Measurements from ENCODE around the gene PKP3. TPM values are rescaled to one million over a fixed set of nuclear protein-coding genes. Genes with fewer than 3 reads are reported as not detected.
"Not testable (repeated sequence)": the region's sequence is repeated elsewhere in the genome, so short reads cannot be mapped to it uniquely, and the experiment has no call there.

The PKP3 gene
- total RNA-seq, 1 donor from 2014 or later, result not detected

DNA sequence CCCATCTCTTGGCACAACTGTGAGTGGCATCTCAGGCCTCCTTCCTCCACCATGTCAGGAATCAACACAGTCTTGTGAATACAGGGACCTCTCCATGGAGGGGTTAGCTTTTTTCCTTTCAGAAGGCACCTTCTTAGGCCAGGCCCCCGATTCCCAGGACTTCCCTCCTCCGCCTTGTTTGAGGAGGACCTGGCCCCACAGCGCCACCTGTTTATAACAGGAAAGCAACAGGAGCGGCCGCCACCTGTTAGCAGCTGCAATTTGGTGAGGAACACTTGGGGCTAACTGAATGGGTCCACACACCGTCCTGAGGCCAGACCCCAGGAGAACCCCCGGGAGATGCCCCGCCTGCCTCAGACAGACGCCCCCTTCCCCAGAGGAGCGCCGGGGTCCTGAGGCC, 3.8 kb upstream of the PKP3 start:
- Mint-ChIP-seq H3K36me3 (ENCODE audit: low read depth) (no peaks in the 10 kb centered on the region), H3K27ac (no peak overlapping the region), H3K4me3 (no peak overlapping the region), H3K4me1 (ENCODE audit: low read depth) (no peaks in the 10 kb centered on the region), H3K9me3 (peaks cover 8% of the 10 kb centered on the region), H3K27me3 (ENCODE audit: insufficient read depth) (peaks cover 8% of the 10 kb centered on the region)
- no peak for DNase-seq (ENCODE audit: low spot score)
- intact Hi-C loops (cut with micrococcal nuclease), result no loop called here

DNA sequence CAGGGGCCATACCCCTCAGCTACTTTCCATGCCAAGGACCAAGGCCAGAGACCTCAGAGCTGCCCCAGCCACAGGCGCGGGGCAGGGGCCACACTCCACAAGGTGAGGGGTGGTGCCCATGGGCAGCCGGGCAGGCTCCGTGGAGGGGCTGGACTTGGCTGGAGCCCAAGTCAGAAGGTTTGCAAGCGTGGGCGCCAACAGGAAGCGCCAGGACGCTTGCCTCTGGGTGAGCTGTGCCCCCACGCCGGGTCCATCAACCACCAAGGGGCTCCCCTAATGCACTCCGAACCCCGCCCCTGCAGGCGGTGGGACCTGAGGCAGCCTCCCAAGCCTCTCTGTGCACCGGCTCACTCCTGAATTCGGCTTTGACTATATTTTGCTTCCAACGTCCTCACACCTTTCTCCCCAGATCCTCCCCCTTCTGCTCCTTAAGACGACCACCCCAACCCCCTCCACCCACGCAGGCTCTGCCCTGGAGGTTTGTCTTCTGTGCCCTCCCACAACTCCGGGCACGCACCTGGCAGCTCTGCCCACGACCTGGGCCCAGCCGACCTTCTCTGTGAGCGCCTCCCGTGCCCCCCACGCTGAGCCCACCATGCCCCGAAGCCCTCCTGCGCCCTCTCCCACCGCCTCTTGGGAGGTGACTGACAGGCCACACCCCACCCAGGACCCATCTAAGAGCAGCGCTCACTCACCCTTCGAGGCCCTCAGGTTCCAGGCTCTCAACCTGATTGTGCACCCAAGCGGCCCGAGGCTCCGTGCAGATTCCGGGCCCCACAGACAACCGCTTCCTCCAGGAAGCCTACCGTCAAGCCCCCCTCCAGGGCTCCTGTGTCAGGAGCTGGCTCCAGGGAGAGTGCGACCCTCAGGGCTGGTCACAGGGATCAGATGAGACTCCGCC, 2.6 kb upstream of the PKP3 start:
- intact Hi-C loops (cut with micrococcal nuclease), result no loop called here
- no peak overlapping the region for H3K27ac Mint-ChIP-seq
- H3K4me1 Mint-ChIP-seq (ENCODE audit: low read depth), result no peaks in the 10 kb centered on the region
- peaks cover 8% of the 10 kb centered on the region for H3K9me3 Mint-ChIP-seq
- H3K4me3 Mint-ChIP-seq, result no peak overlapping the region
- DNase-seq (ENCODE audit: low spot score), result no peak
- H3K27me3 Mint-ChIP-seq (ENCODE audit: insufficient read depth), result peaks cover 8% of the 10 kb centered on the region
- H3K36me3 Mint-ChIP-seq (ENCODE audit: low read depth), result no peaks in the 10 kb centered on the region

DNA sequence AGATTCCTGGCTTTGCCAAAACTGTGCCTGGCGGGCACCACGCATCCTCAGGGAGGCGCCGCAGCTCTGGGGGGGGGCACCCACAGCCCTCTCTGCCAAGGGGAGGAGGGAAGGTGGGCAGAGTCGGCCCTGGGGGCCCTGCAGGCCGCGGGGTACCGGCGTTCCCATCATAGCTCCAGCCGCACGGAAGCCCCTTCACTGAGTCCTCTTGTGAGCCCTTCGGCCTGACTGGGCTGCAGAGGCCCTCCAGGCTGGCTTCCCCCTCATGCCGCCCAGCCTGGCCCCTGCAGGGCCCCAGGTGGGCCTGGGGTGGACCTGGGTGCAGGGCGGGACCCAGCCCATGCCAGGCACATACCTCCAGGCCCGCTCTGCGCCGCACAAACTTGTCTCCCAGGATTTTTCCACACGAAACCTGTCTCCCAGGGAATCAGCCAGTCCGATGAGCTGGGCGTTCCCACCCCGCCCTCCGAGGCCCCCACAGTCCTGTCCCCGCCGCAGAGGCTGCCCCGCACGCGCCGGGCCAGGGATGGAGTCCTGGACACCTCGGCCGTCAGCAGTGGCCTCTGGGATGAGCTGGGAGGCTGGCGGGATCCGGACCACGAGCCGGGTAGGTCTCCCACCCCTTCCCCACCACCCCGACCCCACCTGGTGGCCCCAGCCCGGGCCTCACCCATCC, 1.8 kb upstream of the PKP3 start:
- intact Hi-C loops (cut with micrococcal nuclease), result no loop called here
- H3K4me1 Mint-ChIP-seq (ENCODE audit: low read depth), result no peaks in the 10 kb centered on the region
- H3K4me3 Mint-ChIP-seq, result no peak overlapping the region
- peaks cover under 1% of the 10 kb centered on the region for H3K9me3 Mint-ChIP-seq
- H3K27ac Mint-ChIP-seq, result no peak overlapping the region
- DNase-seq (ENCODE audit: low spot score), result no peak
- H3K27me3 Mint-ChIP-seq (ENCODE audit: insufficient read depth), result peaks cover 6% of the 10 kb centered on the region
- no peaks in the 10 kb centered on the region for H3K36me3 Mint-ChIP-seq (ENCODE audit: low read depth)

DNA sequence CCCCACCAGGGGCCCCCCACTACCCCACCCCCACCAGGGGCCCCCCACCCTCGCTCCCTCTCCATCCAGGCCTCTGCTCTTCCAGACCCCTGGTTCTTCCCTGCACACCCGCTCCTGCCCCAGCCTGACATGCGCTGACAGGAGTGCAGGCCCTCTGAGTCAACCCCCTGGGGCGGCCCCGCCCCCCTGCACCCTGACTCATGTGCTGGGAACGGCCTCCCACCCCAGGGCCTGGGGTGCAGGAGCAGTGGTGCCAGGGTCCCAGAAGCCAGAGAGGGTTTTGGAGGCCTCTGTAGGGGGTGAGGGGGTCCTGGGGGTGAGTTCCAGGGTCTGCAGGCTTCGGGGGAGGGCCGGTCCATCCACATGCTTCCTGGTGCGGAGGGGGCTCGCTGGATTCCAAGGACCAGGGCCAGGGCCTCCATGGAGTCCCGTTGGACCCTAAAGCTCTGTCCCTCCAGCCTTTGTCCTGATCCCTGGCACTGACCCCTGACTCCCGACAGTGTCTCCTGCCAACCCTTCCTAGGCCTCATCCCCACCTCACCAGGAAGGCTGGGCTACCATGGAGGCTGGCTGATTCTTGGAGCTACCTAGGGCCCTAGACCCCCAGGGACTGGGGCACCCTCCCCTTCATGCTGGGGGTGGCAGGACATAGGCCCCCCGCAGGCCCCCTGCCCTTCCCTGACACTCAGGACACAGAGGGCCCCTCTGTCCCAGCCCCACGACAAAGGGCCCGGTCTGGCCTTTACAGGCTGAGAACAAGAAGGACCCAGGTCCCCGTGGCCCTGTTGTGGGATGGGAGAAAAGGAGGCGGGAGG, 583 bp upstream of the PKP3 start:
- Mint-ChIP-seq H3K9me3 (no peaks in the 10 kb centered on the region), H3K4me1 (ENCODE audit: low read depth) (no peaks in the 10 kb centered on the region), H3K27ac (no peak overlapping the region), H3K4me3 (no peak overlapping the region), H3K36me3 (ENCODE audit: low read depth) (no peaks in the 10 kb centered on the region), H3K27me3 (ENCODE audit: insufficient read depth) (peaks cover 2% of the 10 kb centered on the region)
- DNase-seq (ENCODE audit: low spot score), result no peak
- intact Hi-C loops (cut with micrococcal nuclease), result no loop called here

DNA sequence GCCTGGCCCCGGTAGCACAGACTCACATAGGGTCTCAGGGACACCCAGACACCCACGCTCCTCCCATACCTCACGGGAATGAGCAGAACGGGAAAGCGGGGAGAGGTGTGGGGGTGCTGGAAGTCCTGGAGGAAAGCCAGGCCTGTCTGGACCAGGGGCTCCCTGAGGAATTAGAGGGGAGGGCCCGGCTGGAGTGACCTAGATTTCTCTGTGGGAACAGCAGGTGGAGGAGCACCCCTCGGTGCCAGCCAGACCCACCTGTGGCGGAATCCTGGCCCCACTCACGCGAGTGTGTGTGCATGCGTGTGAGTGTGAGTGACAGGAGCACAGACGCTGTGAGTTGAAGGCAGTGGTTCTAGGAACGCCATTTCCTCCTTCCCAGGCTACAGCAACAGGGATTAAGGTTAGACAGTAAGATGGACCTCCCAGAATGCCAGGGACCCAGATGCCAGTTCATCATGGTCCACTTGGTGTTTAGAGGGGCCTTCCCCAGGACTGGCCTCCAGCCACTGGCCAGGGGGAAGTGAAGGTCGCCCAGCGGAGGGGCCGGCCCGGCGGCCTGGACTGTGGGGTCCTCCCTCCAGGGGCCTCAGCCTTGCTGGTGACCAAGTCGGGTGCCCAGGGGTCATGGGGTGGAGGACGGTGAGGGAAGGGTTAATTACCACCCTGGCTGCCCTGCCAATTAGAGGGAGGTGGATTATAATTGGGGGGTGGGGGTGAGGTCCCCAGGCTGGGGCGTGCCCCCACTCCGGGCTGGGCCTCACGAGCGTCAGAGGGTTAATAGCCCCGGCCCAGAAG, 1.0 kb downstream of the PKP3 start:
- Mint-ChIP-seq H3K4me3 (no peak overlapping the region), H3K27ac (no peak overlapping the region)

DNA sequence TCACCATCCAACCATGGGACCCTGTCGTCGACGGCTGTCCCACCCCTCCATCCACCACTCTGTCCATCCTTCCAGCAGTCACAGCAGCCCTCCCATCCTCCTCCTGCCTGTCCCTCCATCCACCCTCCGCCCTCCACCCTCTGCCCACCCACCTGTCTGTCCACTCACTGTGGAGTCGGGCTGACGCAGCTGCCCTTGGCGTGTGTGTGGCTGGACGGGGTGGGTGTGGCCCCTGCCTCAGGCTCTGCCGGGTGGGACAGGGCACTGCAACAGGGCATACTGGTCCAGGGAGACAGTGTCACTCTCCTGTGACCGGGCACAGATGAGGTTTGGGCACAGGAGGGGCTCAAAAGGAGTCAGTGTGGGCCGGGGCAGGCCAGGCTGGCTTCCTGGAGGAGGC, 1.9 kb downstream of the PKP3 start:
- no peak overlapping the region for H3K4me3 Mint-ChIP-seq
- intact Hi-C loops (cut with micrococcal nuclease), result loop anchor here (2.0 kb wide), 1 partner anchor 91 kb away; no protein-coding TSS in a partner anchor
- no peaks in the 10 kb centered on the region for H3K36me3 Mint-ChIP-seq (ENCODE audit: low read depth)

More for the DNA sequence above, 1.0 kb downstream of the PKP3 start:
- H3K36me3 Mint-ChIP-seq (ENCODE audit: low read depth), result no peaks in the 10 kb centered on the region
- H3K4me1 Mint-ChIP-seq (ENCODE audit: low read depth), result no peaks in the 10 kb centered on the region
- H3K9me3 Mint-ChIP-seq, result no peaks in the 10 kb centered on the region
- peaks cover 8% of the 10 kb centered on the region for H3K27me3 Mint-ChIP-seq (ENCODE audit: insufficient read depth)
- intact Hi-C loops (cut with micrococcal nuclease), result no loop called here
- no peak for DNase-seq (ENCODE audit: low spot score)

DNA sequence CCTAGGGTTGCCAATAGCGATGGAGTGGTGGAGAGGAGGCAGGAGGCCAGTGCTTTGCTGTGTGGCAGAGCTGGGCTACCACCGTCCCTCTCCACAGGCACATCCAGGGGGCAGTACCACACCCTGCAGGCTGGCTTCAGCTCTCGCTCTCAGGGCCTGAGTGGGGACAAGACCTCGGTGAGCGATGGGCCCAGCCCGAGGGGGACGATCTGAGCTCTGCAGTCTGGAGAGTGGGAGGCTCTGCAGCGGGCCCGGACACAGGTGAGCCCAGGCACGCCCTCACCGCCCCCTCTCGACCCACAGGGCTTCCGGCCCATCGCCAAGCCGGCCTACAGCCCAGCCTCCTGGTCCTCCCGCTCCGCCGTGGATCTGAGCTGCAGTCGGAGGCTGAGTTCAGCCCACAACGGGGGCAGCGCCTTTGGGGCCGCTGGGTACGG, 2.5 kb downstream of the PKP3 start:
- H3K9me3 Mint-ChIP-seq, result no peaks in the 10 kb centered on the region
- intact Hi-C loops (cut with micrococcal nuclease), result loop anchor here (2.0 kb wide), 1 partner anchor 92 kb away; no protein-coding TSS in a partner anchor
- no peaks in the 10 kb centered on the region for H3K4me1 Mint-ChIP-seq (ENCODE audit: low read depth)
- no peak overlapping the region for H3K4me3 Mint-ChIP-seq
- H3K36me3 Mint-ChIP-seq (ENCODE audit: low read depth), result no peaks in the 10 kb centered on the region
- peaks cover 8% of the 10 kb centered on the region for H3K27me3 Mint-ChIP-seq (ENCODE audit: insufficient read depth)
- DNase-seq (ENCODE audit: low spot score), result no peak
- H3K27ac Mint-ChIP-seq, result no peak overlapping the region

More for the DNA sequence above, 1.9 kb downstream of the PKP3 start:
- Mint-ChIP-seq H3K9me3 (no peaks in the 10 kb centered on the region), H3K4me1 (ENCODE audit: low read depth) (no peaks in the 10 kb centered on the region), H3K27me3 (ENCODE audit: insufficient read depth) (peaks cover 8% of the 10 kb centered on the region), H3K27ac (no peak overlapping the region)
- DNase-seq (ENCODE audit: low spot score), result no peak

DNA sequence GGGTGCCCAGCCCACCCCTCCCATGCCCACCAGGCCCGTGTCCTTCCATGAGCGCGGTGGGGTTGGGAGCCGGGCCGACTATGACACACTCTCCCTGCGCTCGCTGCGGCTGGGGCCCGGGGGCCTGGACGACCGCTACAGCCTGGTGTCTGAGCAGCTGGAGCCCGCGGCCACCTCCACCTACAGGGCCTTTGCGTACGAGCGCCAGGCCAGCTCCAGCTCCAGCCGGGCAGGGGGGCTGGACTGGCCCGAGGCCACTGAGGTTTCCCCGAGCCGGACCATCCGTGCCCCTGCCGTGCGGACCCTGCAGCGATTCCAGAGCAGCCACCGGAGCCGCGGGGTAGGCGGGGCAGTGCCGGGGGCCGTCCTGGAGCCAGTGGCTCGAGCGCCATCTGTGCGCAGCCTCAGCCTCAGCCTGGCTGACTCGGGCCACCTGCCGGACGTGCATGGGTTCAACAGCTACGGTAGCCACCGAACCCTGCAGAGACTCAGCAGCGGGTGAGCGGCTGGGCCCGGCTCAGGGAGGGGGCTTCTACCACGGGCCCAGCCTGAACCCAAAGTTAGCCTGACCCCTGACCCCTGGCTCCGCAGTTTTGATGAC, 3.0 kb downstream of the PKP3 start:
- Mint-ChIP-seq H3K4me1 (ENCODE audit: low read depth) (no peaks in the 10 kb centered on the region), H3K36me3 (ENCODE audit: low read depth) (no peaks in the 10 kb centered on the region), H3K27ac (no peak overlapping the region), H3K4me3 (no peak overlapping the region), H3K27me3 (ENCODE audit: insufficient read depth) (peaks cover 8% of the 10 kb centered on the region), H3K9me3 (no peaks in the 10 kb centered on the region)
- DNase-seq (ENCODE audit: low spot score), result no peak
- intact Hi-C loops (cut with micrococcal nuclease), result loop anchor here (2.0 kb wide), 1 partner anchor 92 kb away; no protein-coding TSS in a partner anchor

DNA sequence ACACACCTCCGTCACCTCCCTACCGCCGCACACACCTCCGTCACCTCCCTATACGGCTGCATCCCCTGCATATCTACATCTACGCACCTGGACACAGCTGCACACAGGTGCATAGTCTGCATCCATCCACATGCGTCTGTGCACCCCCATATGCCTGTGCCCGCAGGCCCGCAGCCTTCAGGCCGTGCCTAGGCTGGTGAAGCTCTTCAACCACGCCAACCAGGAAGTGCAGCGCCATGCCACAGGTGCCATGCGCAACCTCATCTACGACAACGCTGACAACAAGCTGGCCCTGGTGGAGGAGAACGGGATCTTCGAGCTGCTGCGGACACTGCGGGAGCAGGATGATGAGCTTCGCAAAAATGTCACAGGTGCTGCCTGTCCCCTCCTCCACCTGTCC, 4.8 kb downstream of the PKP3 start:
- Mint-ChIP-seq H3K36me3 (ENCODE audit: low read depth) (no peaks in the 10 kb centered on the region), H3K9me3 (no peaks in the 10 kb centered on the region), H3K4me1 (ENCODE audit: low read depth) (no peaks in the 10 kb centered on the region), H3K27me3 (ENCODE audit: insufficient read depth) (peaks cover 8% of the 10 kb centered on the region), H3K4me3 (peak overlapping the region; percentile 26), H3K27ac (no peak overlapping the region)
- no peak for DNase-seq (ENCODE audit: low spot score)
- intact Hi-C loops (cut with micrococcal nuclease), result no loop called here

DNA sequence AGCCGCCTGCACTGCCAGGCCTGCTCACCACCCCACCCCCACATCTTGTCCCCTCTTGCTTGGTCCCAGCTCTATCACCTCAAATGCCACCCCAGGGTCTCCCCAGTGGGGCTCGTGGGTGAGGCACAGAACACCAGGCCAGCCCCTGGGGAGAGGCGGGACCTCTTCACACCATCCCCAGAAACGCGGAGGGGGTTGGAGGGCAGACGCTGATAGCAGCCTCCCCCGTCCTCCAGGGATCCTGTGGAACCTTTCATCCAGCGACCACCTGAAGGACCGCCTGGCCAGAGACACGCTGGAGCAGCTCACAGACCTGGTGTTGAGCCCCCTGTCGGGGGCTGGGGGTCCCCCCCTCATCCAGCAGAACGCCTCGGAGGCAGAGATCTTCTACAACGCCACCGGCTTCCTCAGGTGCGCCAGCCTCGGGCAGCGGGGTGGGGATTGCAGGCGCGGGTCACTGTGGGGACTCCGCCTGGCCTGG, 5.8 kb downstream of the PKP3 start:
- Mint-ChIP-seq H3K27me3 (ENCODE audit: insufficient read depth) (peaks cover 8% of the 10 kb centered on the region), H3K4me3 (no peak overlapping the region), H3K27ac (no peak overlapping the region), H3K4me1 (ENCODE audit: low read depth) (no peaks in the 10 kb centered on the region), H3K9me3 (no peaks in the 10 kb centered on the region), H3K36me3 (ENCODE audit: low read depth) (no peaks in the 10 kb centered on the region)
- DNase-seq (ENCODE audit: low spot score), result no peak
- intact Hi-C loops (cut with micrococcal nuclease), result no loop called here

DNA sequence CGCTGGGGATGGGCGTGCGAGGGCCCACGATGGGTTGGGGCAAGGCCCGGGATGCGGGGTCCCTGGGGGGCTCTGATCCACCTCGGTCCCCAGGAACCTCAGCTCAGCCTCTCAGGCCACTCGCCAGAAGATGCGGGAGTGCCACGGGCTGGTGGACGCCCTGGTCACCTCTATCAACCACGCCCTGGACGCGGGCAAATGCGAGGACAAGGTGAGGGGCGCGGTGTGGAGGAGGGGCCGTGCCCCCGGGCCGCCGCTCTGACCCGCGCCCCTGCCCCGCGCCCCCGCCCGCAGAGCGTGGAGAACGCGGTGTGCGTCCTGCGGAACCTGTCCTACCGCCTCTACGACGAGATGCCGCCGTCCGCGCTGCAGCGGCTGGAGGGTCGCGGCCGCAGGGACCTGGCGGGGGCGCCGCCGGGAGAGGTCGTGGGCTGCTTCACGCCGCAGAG, 6.3 kb downstream of the PKP3 start:
- DNase-seq (ENCODE audit: low spot score), result no peak
- Mint-ChIP-seq H3K4me3 (no peak overlapping the region), H3K36me3 (ENCODE audit: low read depth) (no peaks in the 10 kb centered on the region), H3K27me3 (ENCODE audit: insufficient read depth) (peaks cover 9% of the 10 kb centered on the region), H3K4me1 (ENCODE audit: low read depth) (no peaks in the 10 kb centered on the region), H3K9me3 (no peaks in the 10 kb centered on the region), H3K27ac (no peak overlapping the region)
- intact Hi-C loops (cut with micrococcal nuclease), result no loop called here

DNA sequence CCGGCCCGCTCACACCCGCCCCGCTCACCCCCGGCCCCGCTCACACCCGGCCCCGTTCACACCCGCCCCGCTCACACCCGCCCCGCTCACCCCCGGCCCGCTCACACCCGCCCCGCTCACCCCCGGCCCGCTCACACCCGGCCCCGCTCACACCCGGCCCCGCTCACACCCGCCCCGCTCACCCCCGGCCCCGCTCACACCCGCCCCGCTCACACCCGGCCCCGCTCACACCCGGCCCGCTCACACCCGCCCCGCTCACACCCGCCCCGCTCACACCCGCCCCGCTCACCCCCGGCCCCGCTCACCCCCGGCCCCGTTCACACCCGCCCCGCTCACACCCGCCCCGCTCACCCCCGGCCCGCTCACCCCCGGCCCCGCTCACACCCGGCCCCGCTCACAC, 7.2 kb downstream of the PKP3 start:
- H3K9me3 Mint-ChIP-seq; H3K36me3 Mint-ChIP-seq (ENCODE audit: low read depth); H3K27me3 Mint-ChIP-seq (ENCODE audit: insufficient read depth); DNase-seq (ENCODE audit: low spot score); intact Hi-C loops (cut with micrococcal nuclease); H3K4me3 Mint-ChIP-seq; H3K4me1 Mint-ChIP-seq (ENCODE audit: low read depth); H3K27ac Mint-ChIP-seq: not testable (repeated sequence)
